UCSD-AML1 (cell line): Measurements from ENCODE around the gene TMEM167A.

ENCODE experiments used
- DNase-seq: peaks from one replicate; lab custom pipeline; 2025; ENCODE audit not compliant: unreplicated experiment; lab: John Stamatoyannopoulos, UW

Gene TMEM167A

DNA sequence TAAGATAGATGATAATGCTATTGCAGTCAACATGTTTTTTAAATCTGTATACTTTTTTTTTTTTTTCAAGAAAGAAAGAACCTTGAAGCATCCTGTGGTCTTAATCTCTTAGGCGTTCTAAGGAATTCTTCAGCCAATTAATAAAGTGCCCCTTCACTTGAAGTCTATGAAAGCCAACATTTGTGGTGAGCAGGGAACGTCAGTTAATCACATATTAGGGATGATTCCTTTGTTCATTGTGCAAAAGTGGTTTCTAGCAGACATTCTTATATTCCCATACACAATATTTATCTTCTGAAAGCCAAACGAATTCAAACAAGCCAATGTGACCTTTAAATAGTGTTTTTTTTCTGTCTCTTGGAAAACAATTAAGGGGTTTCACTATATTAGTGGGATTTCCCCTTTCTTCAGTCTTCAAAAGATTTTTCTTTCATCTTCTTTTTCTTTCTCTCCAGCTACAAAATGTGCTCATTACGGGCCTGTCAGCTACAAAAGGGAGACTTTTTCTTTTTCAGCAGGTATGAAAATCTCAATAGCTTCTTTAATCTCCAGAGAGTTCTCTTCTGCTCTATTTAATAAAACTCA, 40.1 kb downstream of the TMEM167A start:
- DNase-seq = no peak

DNA sequence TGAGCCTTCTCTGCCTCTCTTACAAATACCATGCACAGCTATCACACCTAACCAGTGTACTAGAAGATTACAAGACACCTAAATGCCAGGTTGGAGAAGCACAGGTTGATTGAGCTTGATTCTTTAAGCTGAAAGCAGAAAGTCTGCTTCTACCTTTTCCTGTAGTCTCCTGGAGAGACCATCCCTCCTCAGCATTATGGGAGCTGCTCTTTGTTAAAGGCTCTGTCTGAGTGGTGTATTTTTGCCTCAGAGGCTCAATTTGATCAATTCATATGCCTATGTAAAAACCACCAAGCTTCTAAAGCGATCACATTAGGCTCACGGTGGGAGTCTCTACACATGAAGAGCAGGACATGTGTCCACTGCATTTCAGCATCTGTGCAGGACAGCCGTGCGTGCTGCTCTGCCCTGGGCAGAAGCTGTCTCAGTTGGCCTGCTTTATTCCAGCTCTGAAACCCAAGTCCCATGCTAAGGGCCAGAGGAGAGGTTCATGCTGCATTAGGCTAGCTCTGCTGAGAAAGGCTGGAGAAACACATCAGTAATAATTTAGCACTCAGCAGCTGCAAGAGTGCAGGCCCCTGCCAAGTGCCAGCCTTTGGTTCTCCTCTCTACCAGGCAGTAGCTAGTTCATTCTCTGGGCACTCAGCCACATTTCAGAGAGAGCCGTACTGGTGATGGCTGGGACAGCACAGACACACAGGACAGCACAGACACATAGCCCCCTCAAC, 41.7 kb downstream of the TMEM167A start:
- DNase-seq = peak; percentile 17

DNA sequence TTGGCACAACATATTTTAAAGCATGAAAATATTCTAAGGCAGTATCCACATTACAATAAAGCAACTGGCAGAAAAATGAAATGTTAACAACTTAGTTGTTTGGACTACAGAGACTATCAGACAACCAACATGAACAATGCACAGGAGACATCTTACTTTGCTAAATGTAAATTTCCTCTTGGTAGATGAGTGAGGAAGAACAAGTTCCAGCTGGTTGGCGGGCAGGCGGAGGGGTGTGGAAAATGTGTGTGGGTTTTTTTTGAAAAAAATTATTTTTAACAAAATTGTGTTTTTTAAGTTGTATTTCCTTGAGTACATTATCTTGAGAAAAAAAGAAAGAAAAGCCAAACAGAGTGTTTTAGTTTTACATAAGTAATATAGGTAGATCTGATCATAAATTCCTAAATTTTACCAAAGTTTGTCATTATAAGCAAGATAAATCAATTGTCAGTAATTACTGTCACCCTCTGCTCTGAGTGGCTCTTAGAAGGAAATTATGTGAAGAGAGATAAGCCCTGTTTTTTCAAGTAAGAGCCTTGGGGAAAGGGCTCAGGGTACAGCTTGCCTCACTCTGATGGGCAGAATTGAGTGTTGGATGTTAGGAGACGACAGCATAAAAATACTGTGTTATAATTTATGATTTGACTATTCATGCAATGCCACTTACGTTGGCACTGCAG, 42.5 kb downstream of the TMEM167A start:
- peak; percentile 9 for DNase-seq

DNA sequence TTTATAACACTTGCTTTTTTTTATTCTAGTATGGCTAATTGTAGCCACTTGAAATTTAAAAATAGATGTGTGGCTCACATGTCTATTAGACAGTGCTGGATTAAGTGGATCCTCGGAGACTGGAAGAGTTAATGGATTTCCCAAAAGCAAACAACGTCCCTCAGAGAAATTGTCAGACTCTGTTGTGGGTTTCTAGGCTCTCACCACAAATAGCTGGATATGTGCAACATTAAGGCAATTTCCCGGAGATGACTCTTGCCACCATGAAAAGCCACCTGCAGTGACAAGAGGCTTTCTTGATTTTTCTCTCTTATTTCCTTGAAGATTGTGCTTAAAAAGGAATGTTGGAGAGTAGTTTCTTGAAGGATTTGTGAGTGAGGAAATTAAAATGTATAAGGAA, 43.2 kb downstream of the TMEM167A start:
- DNase-seq = no peak

DNA sequence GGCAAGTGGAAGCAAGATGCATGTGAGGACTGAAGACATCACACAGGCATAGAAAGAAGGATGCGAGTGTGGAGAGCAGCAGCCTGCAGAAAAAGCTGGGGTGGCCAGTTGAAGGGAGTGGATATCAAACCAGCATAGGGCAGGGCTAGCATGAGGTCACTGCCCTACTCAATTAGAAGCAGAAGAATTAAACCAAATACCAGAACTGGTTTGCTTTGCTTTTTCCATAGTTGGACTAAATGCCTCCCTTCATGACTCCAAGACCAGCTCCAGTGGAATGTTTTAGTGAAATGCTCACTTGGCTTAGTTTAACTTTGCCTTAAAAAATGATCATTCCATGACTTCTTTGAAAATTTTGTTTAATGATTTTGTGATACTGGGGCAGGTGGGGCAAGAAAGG, 45.8 kb downstream of the TMEM167A start:
- DNase-seq = no peak

DNA sequence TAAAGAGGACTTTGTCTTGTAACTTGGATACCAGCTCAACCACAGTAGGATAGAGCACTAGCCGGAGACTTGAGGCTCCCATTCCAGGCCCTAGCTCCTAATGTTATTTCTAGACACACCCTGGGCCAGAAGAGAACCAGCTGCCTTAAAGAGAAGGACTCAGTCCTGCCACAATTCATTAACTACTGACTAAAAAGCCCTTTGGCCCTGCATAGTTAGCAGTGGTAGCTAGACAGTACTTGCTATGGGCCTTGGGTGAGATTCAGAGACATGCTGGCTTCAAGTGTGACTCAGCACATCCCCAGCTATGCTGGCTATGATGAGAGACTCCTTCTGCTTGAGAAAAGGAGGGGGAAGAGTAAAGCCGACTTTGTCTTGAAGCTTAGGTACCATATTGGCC, 47.3 kb downstream of the TMEM167A start:
- peak; percentile 10 for DNase-seq

DNA sequence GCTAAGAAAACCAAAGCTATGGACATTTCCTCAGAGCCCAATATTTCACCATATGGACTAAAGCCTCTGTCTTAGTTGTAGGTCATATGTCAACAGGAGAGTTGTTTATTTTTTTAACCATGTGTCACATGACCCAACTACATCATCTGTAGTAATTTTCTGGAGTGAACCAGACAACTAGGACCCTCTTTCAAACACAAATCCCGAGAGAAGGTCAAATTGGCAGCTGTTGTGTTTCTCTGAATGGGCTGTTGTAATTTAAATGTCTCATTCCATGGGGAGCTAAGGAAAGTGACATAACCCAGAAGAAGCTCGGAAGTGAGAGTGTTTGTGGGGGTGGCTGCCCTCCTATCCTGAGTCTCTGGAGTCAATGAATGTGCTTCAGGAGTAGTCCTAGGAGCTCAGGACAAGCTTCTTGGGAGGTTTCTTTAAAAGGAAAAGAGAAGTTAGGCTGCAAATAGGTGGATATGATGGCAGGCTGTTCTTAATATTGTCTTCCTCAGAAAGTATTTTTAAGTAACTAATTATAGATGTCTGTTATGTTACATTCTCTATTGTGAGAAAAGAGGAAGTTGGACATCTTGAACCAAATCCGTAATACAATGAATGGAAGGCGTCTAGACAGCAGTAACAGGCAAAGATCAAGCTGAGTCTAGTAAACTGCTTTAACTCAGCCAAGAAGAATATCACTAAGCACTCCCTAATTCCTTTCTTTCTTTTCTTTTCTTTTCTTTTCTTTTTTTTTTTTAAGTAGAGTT, 50.1 kb downstream of the TMEM167A start:
- DNase-seq = peak; percentile 12

DNA sequence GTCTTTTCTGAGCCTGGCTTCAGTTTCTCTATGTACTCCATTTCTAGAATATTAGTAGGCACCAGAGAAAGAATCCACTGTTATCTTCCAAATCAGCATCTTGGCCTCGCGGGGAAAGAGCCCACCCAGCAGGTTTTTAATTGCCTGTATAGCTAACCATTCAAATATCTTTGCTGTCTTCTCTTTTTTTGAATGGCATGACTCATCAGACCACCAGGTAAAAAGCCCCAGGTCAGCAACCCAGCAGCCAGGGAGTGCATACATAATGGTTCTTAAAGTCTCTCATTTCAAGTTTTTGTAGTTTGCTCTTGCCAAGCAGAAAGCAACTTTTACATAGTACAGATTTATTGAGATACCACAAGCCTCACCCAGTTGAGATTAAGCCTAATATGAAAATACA, 50.7 kb downstream of the TMEM167A start:
- DNase-seq = no peak

DNA sequence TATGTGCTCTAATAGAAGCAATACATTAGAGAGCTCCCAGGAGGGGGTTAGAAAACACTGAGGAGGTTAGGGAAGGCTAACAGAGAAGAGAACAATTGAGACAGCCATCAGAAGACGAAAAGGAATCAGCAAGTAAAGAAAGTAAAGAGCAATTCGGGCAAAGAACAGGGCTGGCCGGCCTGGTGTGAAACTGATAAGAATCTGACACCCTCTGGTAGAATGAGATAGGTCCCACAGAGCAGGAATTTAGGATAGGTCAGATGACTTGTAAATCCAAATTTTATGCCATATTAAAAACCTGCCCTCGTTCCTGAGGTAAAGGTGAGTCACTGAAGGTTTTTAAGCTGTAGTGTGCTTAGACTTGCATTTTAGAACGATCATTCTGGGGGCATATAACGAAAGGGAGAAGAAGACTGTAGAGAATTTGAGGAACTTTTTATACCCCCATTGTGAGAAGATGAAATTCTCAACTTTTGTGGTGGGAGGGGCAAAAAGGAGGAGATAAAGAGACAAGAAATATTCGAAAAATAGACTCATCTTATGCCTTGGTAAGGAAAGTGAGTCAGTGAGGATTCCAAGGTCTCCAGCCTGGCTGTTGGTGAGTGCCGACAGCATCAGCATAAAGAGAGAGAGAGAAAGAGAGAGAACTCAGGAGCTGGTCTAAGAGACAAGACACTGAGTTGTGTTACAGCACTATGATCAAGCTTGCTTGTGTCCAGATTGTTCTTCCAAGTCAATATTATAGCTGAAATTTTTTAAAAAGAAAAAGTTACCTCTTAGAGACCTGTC, 51.3 kb downstream of the TMEM167A start:
- DNase-seq = no peak

DNA sequence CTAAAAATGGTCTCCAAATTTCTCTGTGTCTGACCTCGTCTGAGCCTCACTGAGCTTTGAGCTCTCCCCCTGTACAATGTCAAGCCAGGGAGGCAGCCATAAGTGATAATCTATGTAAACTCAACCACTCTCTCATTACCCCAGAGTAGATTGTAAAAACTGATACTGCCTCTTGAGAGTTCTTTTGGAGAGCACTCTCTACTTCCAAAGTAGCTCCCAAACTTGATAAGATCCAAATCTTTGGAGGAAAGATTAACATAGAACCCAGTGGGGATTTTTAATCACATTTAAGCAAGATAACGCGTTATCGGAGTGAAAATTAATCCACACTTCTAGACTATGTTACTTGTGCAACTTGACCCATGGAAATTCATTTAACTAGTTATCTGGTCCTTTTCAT, 54.9 kb downstream of the TMEM167A start:
- DNase-seq = no peak

DNA sequence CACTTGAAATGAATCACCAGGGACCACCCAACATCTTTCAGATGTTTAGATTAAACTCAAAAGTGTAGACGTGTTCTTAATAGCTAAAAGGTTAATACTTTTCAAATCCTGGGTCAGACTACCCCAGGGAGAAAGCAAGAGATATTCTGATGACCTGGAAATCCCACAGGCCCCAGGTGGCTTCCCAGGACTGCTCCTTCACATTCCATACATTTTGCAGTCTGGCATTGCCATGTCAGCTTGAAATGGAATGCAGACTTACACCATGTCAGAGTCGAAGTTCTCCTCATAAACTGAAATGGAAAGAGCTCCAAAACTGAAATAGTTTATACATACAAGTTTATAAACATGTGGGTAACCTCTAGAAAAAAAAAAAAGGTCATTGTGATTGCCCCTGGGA, 61.5 kb downstream of the TMEM167A start:
- no peak for DNase-seq

DNA sequence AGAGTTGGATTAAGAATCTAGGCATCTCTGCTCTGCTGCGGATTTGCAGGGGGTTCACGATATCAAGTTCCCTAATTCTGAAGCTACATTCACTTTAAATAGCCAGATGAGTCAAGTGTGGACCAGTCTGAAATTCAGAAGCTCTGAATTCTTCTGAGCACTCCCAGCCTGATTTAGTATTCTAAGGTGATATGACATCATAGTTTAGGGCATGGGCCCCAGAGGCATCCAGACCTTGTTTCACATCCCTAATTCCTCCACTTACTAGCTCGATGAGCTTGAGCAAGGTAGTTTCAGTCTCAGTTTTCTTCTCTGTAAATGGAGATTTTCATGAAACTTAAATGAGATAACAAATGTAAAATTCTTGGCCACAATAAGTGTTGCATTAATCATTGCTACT, 65.2 kb downstream of the TMEM167A start:
- no peak for DNase-seq

DNA sequence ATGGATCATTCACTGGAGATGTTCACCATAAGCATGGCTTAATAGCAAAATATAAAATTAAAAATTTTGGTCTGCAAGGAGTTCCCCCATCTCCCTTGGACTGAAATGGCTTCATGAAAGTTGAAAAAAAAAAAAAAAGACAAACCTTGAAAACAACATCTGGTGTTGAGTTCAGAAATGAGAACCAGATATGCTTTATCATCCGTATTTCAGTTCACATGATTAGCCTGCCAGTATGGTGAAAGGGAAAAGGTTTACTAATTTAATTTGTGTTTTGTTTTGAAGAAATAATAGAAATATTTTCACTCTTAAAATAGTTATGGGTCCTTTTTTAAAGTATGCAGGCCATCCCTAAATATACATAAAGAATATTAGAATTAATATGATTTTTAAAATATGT, 67.8 kb downstream of the TMEM167A start:
- no peak for DNase-seq

DNA sequence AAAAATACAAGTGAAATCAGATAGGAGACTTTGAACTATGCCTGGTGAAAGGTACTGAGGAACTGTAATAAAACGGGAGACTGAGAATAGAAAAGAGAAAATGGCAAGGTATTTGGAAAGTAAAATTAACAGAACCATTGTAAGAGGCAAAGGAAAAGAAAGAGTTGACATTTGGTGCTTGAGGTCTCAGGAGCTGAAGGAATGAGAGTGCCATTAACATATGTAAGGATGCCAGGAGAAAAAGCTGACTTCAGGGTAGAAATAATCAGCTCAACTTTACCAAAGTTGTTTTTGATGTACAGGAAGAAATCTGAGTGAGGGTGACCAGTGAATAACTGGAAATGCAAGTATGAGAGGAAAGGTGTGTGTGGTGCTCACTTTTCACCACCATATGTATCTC, 69.4 kb downstream of the TMEM167A start:
- DNase-seq = no peak

DNA sequence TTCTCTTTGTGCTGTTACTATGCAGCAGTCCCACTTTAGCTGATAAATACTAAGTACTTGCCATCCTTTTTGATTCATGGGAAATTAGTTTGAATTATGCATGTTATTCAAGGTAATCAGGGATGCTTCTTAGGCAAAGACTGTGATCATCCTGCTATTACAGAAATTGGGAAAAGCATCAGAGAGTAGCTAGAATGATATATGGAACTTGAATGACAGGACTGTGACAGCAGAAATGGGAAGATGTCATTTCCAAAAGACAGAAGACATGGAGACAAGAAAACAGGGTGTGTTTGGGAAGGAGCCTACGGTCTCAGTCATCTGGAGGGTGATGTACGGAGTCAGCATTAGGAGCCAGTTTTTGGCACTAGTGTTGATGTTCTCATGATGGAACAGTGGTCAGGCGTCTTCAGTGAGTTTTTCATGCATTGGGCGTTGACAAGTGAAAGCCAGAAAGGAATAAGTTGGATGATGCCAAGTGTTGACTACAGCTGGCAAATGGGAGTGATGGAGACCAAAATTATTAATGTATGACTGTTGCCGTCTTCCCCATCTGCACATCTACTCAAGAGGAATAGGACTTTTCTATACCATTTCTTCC, 70.4 kb downstream of the TMEM167A start:
- DNase-seq = no peak

DNA sequence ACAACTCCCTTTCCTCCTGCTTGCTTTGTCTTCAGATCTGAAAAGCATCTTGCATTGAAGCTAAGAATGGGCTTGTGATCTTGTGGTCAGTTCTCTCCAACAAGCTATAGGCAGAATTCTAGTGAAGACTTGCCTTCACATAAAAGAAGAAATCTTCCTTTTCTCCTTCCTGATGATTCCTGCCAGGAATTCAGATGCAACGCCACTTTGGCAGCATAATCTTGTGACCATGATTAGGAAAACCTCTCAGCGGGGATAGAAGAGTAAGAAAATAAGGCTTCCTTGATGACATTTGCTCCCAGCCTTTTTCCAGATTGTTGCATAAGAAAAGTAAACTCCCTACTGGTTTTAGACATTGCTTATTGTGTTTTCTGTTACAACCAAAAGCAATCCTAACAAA, 73.4 kb downstream of the TMEM167A start:
- no peak for DNase-seq
